ENCODE measurements around the gene XIRP1.

DNA sequence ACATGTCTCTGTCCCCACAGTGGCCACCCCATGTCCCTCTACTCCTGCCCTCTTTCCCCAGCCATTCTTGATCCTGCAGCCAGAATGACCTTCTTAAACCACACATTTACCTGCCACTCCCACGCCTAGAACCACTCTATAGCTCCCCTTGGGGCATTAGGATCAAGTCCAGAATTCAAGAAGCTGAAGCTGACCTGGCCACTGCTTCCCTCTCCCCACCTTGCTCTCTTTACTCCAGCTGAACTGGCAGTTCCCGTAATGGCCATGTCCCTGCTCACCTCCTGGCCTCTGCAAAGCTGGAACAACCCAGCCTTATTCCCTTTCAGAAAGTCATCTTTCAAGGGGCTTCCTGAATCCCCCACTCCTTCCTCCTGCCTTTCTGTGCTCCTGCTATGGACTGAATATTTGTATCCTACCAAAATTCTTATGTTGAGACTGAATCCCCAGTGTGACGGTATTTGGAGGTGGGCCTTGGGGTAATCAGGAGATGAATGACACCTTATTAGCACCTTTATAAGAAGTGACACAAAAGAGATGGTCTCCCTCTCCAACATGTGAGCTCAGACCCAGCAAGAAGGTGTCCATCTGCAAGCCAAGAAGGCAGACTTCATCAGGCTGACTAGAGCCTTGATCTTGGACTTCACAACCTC lies 42.8 kb downstream of the XIRP1 start:
- TF ChIP-seq, protein P1, sequence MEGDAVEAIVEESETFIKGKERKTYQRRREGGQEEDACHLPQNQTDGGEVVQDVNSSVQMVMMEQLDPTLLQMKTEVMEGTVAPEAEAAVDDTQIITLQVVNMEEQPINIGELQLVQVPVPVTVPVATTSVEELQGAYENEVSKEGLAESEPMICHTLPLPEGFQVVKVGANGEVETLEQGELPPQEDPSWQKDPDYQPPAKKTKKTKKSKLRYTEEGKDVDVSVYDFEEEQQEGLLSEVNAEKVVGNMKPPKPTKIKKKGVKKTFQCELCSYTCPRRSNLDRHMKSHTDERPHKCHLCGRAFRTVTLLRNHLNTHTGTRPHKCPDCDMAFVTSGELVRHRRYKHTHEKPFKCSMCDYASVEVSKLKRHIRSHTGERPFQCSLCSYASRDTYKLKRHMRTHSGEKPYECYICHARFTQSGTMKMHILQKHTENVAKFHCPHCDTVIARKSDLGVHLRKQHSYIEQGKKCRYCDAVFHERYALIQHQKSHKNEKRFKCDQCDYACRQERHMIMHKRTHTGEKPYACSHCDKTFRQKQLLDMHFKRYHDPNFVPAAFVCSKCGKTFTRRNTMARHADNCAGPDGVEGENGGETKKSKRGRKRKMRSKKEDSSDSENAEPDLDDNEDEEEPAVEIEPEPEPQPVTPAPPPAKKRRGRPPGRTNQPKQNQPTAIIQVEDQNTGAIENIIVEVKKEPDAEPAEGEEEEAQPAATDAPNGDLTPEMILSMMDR (IDR thresholded peaks at IDR 0.05): no peak
- no peak for TF ChIP-seq EZH2 (IDR thresholded peaks at IDR 0.05; ENCODE audit: borderline replicate concordance, insufficient read depth, low read depth, low read length, poor library complexity, severe bottlenecking)
